Activated CD8-positive, alpha-beta memory T cell treated with anti-CD3 and anti-CD28 coated beads for 48 hours (primary cell): ENCODE data around the gene RAB30.

Experiments
- DNase-seq, 3 experiments: peaks; one replicate each; pipeline ENCODE4 v3.0.0-alpha.2; 2020; ENCODE audit warnings: low read depth in 2 of 3, low spot score in 2 of 3

RAB30 gene

DNA sequence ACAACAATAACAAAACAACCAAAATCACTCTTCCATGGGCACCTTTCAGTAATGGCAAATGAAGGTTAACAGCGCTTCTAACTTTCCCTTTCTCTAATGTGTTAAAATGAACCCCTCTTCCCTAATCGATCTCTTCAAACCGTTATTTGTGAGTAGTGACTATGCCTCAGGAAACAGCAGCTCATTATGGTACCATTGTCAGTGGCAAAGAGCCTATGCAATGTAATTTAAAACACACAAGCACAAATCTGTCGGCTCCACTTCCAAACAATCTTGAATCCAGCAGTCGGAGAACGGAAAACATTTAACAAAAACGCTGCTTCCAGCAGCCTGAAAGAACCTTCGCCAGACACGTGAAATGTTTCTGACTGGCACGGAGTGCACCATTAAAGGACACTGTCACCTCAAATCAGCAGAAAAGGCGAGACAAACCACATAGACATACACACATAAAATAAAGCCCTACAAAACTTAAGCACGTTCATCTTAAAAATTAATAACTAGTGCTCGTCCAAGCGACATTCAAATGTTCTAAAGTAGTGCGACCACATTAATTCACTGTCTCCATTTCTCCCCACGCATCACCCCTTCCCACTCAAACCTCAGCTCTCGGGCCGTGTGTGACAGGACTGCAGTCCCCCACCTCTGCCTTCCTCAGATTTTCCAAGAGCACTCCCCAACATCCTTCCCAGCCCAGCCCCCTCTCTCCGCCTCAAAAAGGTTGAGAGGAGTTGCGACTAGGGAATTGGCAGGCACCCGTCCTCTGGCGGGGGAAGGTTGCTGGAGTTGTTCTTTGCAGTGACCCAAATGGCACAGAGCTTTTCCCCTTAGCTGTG lies 748 bp downstream of the RAB30 start:
- peak in 2 of 3 experiments; percentile 11 to 35 for DNase-seq

DNA sequence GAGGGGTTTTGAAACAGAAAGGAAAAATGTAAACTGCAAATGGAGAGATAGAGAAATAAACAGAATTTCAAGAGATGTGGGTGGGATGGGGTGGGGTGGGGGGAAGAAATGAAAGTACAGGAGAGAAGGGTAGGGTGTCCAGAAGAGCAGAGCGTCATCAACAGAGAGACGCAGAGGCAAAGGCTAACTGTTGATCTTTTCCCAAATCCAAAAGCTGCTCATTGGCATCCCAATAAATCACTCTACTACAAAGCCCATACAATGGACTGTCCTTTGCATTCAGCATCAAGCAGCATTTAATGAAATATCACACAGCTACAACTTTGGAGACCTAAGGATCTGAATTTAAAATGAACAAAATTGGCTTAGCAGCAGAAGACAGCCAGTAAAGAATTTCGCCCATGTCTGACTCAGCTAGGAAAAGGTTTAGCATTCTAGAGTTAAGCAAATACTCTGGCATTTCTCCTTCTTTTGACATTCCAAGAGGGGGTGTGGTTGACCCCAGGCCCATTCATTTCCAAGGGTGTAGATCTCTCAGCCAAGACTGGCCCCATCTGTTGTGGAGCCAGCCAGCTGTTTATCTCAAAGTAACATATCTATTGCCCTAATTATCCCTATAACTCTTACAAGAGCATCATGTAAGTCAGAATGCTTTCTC lies 1.5 kb downstream of the RAB30 start:
- DNase-seq = no peak

DNA sequence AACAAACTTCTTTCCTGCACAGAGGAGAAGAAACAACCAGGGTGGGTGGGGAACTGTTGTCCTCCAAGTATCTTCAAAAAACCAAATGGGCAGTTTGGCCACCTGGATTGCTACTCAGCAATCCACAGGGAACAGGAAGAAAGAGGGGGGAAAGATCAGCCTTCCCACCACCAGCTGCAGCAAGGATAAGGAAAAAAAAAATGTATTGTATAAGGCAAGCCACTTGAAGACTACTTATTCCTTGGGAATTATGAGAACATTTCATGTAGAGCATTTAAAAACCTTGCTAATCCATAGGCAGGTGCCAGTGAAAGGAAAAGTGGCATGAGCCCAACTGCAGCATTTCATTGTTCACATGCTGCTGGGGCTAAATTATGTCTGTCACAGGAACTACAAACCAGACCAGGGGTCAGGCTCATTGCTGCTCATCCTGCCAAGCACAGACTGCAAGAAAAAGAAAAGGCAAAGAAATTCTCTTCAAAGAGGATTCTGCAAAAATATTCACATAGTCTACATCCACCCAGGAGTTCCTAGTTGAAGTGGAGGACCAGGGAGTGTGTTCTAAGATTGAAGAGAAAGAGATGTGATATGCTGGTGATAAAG lies 2.2 kb downstream of the RAB30 start:
- DNase-seq = no peak

DNA sequence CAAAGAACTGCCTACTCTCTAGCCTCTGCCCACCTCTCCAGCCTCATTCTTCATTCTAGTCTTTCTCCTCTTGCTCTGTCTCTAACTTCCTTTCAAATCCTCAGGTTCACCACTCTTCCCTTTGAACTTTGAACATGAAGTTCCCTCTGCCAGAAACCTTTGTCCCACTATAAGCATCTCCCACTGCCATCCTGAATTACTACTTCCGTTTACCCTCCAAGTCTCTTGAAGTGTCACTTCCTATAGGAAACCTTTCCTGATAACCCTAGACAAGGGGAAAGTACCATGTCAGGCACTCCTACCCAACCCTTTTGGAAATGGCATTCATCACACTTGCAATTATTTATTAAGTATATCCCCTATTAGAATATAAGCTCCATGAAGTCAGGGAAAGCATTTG lies 3.1 kb downstream of the RAB30 start:
- no peak for DNase-seq

DNA sequence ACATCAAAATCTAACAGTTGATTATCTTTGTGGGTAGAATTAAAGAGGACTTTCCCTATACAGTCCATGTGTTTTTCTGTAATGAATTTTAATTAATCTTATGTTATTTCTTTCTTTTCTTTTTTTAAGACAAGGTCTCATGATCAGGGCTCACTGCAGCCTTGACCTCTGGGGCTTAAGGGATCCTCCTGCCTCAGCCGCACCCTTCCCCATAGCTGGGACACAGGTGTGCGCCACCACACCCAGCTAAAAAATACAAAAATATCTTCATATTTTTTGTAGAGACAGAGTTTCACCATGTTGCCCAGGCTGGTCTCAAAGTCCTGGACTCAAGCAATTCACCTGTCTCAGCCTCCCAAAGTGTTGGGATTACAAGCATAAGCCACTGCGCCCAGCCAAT lies 7.7 kb downstream of the RAB30 start:
- no peak for DNase-seq

DNA sequence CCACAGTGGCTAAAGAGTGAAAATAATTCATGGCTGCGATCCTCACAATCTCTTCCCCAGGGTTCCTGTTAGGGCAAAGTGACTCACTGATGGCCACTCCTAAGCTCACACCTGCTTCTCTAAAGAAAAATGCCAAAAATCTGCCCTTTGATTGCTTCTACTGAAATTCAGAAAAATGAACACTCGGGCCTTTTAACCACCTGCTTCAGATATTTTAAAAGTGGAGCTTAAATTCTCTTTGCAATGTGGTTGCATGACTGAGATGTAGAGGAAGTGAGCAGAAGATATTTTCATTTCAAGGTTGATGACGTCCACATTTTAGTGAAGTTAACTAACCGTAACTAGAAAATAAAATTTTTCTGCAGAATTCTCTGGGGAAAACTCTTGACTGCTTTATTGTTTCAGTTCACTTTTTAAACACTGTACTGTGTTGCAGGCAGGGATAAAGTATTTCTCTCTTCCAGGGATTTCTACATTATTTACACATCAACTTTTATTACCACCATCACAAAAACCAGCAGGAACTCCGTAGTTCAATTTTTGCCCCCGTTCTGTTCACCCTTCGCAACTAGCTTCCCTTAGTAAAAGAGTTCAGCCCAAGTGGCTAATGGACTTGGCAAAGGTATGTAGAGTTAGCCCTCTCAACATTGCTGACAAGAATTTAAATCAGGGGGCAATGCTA lies 8.5 kb downstream of the RAB30 start:
- no peak for DNase-seq

DNA sequence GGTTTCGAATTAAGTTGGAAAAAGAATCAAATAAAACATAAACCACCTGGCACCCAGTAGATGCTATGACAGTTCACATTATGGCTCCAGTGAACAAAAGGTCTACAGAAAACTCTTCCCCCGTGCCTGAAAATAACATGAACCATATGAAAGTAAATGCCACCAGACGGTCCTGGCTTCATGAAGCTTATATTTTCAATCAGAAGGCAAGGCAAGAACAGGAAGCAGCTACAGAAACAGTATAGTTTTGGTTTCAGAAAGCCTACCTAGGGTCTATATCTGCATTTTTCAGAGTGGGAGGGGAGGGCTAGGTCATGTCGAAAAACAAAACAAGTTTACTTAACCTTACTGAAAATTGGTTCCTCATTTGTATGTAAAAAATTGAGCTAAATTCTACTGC lies 9.8 kb downstream of the RAB30 start:
- DNase-seq = no peak

DNA sequence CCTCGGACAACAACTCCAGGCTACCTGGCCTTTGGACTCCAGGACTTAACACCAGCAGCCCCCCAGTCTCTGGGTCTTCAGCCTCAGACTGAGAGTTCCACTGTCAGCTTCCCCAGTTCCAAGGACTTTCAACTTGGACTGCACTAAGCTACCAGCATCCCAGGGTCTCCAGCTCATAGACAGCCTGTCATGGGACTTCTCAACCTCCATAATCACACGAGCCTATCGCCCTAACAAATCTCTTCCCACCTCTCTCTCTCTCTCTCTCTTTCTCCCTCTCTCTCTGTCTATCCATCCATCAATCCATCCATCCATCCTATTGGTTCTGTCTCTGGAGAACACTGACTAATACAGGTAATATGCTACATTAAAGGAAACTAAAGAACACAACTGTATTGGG lies 10.7 kb downstream of the RAB30 start:
- no peak for DNase-seq

DNA sequence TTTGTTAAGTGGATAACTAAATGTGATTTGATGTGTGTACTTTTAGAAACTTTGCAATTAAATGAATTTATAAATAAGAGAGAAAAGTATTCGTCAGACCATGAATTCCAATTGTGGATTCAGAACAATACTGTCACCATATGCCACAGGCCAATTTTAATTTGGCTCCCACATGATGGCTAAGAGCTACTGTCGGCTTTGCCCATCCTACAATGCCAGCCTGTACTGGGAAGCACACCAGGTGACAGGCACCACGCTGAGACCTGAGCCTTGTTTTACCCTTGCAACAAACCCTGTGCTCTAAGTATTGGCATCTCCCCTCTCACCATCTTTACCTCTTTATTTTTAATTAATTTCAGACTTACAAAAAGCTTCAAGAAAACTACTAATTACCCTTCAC lies 14.0 kb downstream of the RAB30 start:
- DNase-seq = no peak

DNA sequence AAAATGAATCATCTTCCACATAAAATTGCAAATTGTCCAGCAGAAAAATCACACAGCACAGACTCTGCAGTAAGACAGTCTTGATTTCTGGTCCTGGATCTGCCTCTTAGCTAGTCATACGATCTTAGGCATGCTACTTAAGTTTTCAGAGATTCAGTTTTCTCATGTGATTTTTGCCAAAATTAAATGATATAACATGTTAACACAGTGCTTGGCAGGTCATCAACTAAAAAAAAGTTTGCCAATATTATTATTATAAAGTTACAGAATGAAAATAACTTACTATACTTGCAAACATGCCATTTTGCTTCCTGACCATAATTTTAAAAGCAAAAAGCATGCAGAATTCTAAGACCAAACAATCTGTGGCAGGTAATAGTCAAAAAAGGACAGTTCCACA lies 15.1 kb downstream of the RAB30 start:
- DNase-seq = no peak

DNA sequence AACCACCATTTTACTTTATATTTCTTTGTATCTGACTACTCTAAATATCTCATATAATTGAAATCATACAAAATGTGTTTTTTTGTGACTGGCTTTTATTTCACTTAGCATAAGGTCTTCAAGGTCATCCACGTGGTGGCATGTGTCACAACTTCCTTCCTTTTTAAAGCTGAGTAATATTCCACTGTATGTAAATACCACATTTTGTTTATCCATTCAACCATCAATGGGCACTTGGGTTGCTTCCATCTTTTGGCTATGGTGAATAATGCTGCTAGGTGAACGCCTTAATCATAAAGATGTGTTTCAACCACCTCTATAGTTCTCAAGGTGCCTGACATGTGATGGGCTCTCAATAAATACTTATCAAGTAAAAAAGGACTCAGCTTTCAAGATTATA lies 15.5 kb downstream of the RAB30 start:
- no peak for DNase-seq

DNA sequence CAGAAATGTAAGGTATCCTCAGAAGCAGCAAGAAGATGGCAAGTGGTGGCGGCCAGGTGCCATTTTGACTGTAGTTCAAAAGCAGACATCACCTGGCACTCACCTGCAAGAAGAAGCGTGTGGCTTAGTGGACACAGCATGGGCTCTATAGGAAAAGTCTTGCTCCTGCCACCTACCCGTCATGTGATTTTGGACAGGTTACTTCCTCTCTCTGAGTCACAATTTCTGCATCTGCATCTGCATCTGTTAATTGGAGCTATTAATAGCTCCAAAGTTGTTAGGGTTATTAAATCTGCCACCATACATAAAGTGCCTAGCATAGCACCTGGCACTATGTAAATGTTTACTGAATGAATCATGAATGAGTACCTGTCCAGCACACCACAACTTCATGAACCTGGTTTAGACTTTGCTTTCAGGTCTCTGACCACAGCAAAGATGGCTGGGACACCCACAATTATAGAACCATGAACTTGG lies 16.8 kb downstream of the RAB30 start:
- no peak for DNase-seq

DNA sequence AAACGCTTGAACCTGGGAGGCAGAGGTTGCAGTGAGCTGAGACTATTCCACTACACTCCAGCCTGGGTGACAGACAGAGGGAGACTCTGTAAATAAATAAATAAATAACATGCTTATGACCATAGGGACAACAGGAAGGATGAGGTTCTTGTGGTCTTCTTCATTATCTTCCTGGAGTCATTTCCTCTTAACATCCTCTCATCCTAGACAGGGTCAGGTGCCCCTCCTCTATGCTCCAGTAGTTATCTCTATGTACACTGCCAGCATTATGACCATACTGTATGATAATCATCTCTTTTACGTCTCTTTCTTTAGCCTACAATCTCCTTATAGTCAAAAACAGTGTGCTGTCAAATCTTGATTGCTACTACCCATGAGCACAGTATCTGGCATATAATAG lies 17.7 kb downstream of the RAB30 start:
- no peak for DNase-seq

DNA sequence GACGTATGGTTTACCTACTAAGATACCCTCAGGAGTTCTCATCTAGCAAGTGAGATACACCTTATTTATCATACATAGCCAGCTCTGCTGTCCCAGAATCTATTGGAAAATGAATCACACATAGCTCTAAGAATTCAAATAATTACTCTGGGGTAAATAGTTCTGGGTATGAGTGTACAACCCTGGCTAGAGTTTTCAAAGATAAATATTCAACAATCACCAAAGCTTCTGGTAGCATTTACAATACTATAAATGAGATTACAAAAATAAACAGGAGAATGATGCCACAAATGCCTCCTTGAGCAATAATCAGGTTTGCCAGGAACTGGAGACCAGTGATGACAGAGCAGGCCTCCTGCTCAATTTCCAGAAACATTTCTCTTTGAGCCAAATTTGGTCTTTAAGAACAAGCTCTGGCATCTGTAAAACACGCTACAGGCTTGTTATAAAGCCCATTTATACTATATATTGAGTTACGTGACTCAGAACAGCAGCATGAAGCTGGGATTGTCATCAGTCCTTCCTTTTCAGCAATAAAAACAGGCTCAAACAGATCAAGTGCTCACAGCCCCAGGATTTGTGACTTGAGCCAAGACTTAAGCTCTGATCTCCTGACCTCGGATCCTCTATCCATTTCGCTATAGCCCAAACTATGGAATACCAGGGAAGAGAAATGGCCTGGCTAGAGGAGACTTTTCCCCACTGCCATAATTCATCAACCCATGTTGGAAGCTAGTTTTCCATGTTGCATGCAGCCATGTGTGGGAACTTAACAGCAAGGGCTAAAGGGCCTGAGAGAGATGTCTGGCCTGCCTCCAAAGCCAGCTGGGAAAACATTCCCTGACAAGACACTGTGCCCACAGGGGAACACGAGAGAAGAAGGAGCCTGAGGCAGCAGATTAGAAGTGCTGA lies 19.7 kb downstream of the RAB30 start:
- no peak for DNase-seq

DNA sequence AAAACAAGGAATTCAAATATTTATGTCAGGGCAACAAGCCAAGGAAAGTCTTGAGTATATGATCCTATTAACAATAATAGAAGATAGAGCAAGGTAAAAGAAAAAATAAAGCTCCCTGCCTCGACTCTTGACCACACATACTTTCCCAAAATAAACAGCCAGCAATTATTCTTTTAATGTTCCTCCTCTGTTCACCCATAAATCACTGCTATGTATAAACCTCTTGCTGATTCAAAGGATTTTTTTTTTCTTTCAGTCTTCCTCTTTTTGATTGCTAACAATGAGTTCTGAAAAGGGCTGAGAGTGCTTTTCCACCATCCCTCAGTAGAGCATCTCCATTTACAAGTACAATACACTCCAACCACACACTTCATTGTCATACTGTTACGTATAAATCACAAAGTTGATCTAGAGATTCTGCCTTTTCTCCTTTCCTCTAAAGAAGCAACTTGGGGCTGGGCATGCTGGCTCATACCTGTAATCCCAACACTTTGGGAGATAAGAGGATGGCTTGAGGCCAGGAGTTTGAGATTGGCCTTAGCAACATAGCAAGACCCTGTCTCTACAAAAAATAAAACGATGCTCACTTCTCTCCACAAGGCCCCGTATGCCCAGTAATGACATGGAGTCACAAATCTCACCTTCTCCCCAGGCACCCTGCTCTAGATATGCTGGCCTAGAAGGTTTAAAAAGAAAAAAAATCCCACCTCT lies 24.0 kb downstream of the RAB30 start:
- no peak for DNase-seq

DNA sequence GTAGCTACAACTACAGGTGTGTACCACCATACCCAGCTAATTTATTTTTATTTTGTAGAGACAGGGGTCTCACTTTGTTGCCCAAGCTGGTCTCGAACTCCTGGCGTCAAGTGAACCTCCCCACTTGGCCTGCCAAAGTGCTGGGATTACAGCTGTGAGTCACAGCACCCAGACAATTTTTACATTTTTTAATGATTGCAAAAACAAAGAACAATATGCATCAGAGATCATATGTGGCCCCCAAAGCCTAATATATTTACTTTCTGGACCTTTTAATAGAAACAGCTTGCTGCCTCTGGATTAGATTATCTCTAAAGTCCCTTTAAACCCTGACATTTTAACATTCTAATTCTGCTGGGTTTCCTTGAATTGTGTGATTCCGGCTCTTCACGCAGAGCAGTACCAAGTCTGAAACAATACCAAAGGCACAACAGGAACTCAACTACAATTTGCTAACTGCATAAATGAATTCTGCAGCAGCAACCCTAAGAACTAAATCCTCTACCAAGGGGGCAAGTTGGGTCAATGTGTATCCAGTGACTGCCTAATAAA lies 25.0 kb downstream of the RAB30 start:
- DNase-seq = no peak

DNA sequence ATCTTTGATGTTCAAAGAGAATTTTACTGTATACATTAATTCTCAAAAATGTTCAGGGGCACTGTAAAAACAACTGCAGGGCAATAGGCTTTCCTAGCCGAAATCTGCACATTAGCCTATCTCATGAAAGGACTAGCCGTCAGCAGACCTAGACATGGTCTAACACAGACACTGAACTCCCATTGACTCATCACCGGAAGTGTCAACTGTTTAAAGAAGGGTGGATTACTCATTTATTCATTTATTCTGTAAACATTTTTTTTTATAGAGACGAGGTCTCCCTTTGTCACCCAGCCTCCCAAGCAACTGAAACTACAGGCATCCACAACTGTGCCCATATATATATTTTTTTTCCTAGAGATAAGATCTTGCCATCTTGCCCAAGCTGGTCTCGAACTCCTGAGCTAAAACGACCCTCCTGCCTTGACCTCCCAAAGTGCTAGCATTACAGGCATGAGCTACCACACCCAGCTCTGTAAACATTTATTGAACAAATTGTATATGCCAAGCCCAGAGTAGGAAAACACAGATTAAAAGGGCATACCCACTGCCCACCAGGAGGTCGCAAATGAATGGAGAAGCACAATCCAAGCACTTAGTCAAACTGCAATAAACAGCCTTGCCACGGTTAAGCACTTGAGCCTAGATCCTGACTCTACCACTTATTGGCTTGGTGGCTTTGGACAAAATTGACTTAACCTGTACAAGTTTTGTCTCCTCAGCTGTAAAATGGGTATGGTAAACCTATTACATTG lies 26.6 kb downstream of the RAB30 start:
- no peak for DNase-seq

DNA sequence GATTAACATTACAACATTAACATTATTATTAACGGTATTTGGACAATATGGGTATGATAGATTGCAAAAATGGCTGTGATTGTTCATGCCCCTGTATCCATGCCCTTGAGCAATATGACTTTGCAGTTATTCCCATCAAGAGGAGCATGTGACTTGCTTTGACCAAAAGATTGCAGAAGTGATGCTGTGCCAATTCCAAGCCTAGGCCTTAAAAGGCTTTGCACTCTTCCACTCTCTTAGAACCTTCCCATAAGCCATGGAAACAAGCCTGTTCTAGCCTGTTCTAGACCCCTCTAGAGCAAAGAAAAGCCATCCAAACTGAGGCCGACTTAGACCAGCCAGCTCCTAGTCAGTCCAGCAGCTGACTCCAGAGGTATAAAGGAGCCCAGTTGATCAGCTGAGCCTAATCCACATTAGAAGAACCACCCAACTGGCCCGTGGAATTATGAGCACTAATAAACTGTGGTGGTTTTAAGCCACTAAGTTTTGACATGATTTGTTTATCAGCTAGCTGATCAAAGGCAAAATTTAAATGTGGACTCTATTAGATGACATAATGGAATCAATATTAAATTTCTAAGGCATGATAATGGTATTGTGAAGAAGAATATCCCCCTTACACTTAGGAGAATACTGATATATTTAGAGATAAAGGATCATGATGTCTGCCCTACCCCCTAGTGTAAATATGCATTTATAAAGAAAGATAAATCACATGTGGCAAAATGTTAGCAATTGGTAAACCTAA lies 28.6 kb downstream of the RAB30 start:
- DNase-seq = no peak
